ENCODE results near the gene TIMP2.

DNA sequence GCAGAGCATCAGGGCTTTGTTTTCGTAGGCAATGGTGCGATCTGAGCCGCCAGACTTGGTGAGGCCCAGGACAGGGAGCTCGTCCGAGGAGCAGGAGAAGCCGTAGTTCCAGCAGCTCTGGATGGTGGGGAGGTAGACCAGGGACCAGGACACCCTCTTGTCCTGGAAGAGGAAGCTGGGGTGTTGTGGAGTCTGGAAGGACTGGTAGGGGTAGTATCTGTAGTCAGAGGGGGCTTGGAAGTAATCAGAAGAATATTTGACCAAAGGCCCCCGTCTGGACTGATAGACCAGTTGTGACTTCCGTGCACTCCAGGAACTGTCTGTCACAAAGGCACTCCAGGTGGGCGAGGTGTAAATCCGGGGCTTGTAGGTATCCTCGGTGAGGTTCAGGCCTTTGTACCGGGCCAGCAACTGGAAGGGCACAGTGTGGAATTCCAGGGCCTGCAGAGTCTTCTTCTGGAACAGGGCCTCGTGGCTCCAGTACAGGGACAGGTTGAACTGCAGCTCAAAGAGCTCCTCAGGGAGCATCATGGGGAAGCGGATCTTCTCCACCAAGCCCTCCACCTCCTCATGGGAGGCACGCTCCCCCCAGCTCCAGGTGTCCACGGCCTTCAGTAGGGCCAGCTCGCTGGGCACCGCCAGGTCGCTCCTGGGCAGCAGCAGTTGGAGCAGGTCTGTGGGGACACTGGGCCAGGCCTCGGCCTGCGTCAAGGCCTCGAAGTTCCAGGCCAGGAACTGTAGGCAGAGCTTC lies 46.7 kb upstream of the TIMP2 start:
- TF ChIP-seq, protein P1, sequence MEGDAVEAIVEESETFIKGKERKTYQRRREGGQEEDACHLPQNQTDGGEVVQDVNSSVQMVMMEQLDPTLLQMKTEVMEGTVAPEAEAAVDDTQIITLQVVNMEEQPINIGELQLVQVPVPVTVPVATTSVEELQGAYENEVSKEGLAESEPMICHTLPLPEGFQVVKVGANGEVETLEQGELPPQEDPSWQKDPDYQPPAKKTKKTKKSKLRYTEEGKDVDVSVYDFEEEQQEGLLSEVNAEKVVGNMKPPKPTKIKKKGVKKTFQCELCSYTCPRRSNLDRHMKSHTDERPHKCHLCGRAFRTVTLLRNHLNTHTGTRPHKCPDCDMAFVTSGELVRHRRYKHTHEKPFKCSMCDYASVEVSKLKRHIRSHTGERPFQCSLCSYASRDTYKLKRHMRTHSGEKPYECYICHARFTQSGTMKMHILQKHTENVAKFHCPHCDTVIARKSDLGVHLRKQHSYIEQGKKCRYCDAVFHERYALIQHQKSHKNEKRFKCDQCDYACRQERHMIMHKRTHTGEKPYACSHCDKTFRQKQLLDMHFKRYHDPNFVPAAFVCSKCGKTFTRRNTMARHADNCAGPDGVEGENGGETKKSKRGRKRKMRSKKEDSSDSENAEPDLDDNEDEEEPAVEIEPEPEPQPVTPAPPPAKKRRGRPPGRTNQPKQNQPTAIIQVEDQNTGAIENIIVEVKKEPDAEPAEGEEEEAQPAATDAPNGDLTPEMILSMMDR (conservative IDR thresholded peaks at IDR 0.05) = no peak
- no peak for TF ChIP-seq ZFX (IDR thresholded peaks at IDR 0.05)

Measured in C4-2B (cell line).